Neural progenitor cell (in vitro differentiated cells): ENCODE results near the gene SNX22. TPM values are rescaled to one million over a fixed set of nuclear protein-coding genes. Genes with fewer than 3 reads are reported as not detected.

ENCODE experiments used
- DNase-seq: peaks from one replicate; pipeline ENCODE4 v3.0.0-alpha.2; 2016; ENCODE audit warnings: low spot score
- H2AFZ ChIP-seq: fragments of 200-600 bp; sonication (generic); replicated peaks from 2 replicates; pipeline ENCODE4 v1.6.1; 2016; ENCODE audit warnings: antibody characterized with exemption
- H3F3A ChIP-seq: fragments of 200-600 bp; sonication (generic); 2 replicates; pipeline ENCODE4 v1.6.1; 2016; ENCODE audit warnings: antibody characterized with exemption, low read depth
- H3K27ac ChIP-seq: fragments of 200-600 bp; sonication (generic); 2 replicates; pipeline ENCODE4 v1.5.1; 2016; ENCODE audit warnings: mild to moderate bottlenecking
- H3K27me3 ChIP-seq: fragments of 200-600 bp; sonication (generic); 2 replicates; pipeline ENCODE4 v1.6.1; 2016; ENCODE audit warnings: mild to moderate bottlenecking, moderate library complexity
- H3K36me3 ChIP-seq: fragments of 200-600 bp; sonication (generic); 2 replicates; pipeline ENCODE4 v1.5.1; 2016
- H3K4me1 ChIP-seq: fragments of 200-600 bp; sonication (generic); 2 replicates; pipeline ENCODE4 v1.6.1; 2016; ENCODE audit warnings: mixed run types
- H3K4me2 ChIP-seq: fragments of 200-600 bp; sonication (generic); 2 replicates; pipeline ENCODE4 v1.6.1; 2016
- H3K4me3 ChIP-seq: fragments of 200-600 bp; sonication (generic); 2 replicates; pipeline ENCODE4 v1.5.1; 2016
- H3K79me2 ChIP-seq: fragments of 200-600 bp; sonication (generic); 2 replicates; pipeline ENCODE4 v1.6.1; 2016; ENCODE audit warnings: low read depth
- H3K9ac ChIP-seq: fragments of 200-600 bp; sonication (generic); 2 replicates; pipeline ENCODE4 v1.6.1; 2016
- H3K9me3 ChIP-seq: fragments of 200-600 bp; sonication (generic); 2 replicates; pipeline ENCODE4 v1.5.1; 2016; ENCODE audit warnings: low read depth
- H4K20me1 ChIP-seq: fragments of 200-600 bp; sonication (generic); 2 replicates; pipeline ENCODE4 v1.6.1; 2016; ENCODE audit warnings: low read depth
- H3K27ac Mint-ChIP-seq: 3 replicates; pipeline ENCODE4 v1.8.0; 2021; ENCODE audit warnings: mixed read lengths
- H3K27me3 Mint-ChIP-seq: 2 replicates; pipeline ENCODE4 v1.8.0; 2022; ENCODE audit warnings: low read depth, mild to moderate bottlenecking, inconsistent platforms, moderate library complexity, mixed read lengths; ENCODE audit not compliant: insufficient read depth
- H3K36me3 Mint-ChIP-seq: 3 replicates; pipeline ENCODE4 v1.8.0; 2021; ENCODE audit warnings: mixed read lengths
- H3K4me1 Mint-ChIP-seq: 3 replicates; pipeline ENCODE4 v1.8.0; 2021; ENCODE audit warnings: mixed read lengths
- H3K4me3 Mint-ChIP-seq: 3 replicates; pipeline ENCODE4 v1.8.0; 2021; ENCODE audit warnings: mild to moderate bottlenecking, moderate library complexity, mixed read lengths
- H3K9me3 Mint-ChIP-seq: 3 replicates; pipeline ENCODE4 v1.8.0; 2020; ENCODE audit warnings: mixed read lengths
- CTCF ChIP-seq: fragments of 200-600 bp; sonication (generic); IDR thresholded peaks from 2 replicates; pipeline ENCODE4 v1.5.1; 2017; ENCODE audit warnings: antibody characterized with exemption, mild to moderate bottlenecking
- EZH2 ChIP-seq: fragments of 200-600 bp; sonication (generic); IDR thresholded peaks from 2 replicates; pipeline ENCODE4 v1.6.1; 2017; ENCODE audit warnings: antibody characterized with exemption, mild to moderate bottlenecking, moderate library complexity
- EZH2phosphoT487 ChIP-seq: fragments of 200-600 bp; sonication (generic); IDR thresholded peaks from 2 replicates; pipeline ENCODE4 v1.6.1; 2017; ENCODE audit warnings: antibody characterized with exemption
- total RNA-seq: library from RNA; depleted of rRNA; stranded (reverse); fragments of >200 nt; gene quantifications from 2 replicates; pipeline ENCODE4 v1.2.3, GENCODE V29; 2015; ENCODE audit warnings: low replicate concordance

SNX22 gene
- total RNA-seq, 1 donor from 2014 or later: 4.0 TPM

GRCh38 chr15:64136347-64136746 is 15.2 kb upstream of the SNX22 start:
- no peak overlapping the region for H3K4me3 ChIP-seq
- no peak overlapping the region for H3K4me3 Mint-ChIP-seq
- no peaks in the 10 kb centered on the region for H4K20me1 ChIP-seq
- no peak overlapping the region for H3K9ac ChIP-seq
- no peaks in the 10 kb centered on the region for H3K4me1 ChIP-seq
- no peaks in the 10 kb centered on the region for H3K9me3 ChIP-seq
- H3K4me1 Mint-ChIP-seq: no peaks in the 10 kb centered on the region
- no peak for DNase-seq
- peaks cover 34% of the 10 kb centered on the region for H3K36me3 Mint-ChIP-seq
- H3K27me3 Mint-ChIP-seq: peaks cover 6% of the 10 kb centered on the region
- no peak overlapping the region for H3K27ac Mint-ChIP-seq
- H3K9me3 Mint-ChIP-seq: no peaks in the 10 kb centered on the region
- no peaks in the 10 kb centered on the region for H3K36me3 ChIP-seq
- H3K27ac ChIP-seq: no peak overlapping the region
- H3K27me3 ChIP-seq: no peaks in the 10 kb centered on the region
- no peak for TF ChIP-seq EZH2
- no peak for TF ChIP-seq CTCF
- no peak for TF ChIP-seq EZH2phosphoT487
- H3K4me2 ChIP-seq: no peak overlapping the region
- H2AFZ ChIP-seq: no peak overlapping the region
- no peaks in the 10 kb centered on the region for H3K79me2 ChIP-seq
- no peaks in the 10 kb centered on the region for H3F3A ChIP-seq

GRCh38 chr15:64137226-64137833 is 14.2 kb upstream of the SNX22 start:
- no peak overlapping the region for H3K27ac ChIP-seq
- TF ChIP-seq EZH2 (no peak), EZH2phosphoT487 (no peak), CTCF (no peak)
- H3K36me3 ChIP-seq: no peaks in the 10 kb centered on the region

GRCh38 chr15:64138331-64138941 is 13.1 kb upstream of the SNX22 start:
- H3K27me3 ChIP-seq: no peaks in the 10 kb centered on the region
- no peaks in the 10 kb centered on the region for H4K20me1 ChIP-seq
- DNase-seq: no peak
- no peak overlapping the region for H3K27ac ChIP-seq
- H2AFZ ChIP-seq: no peak overlapping the region
- Mint-ChIP-seq H3K4me1 (no peaks in the 10 kb centered on the region), H3K9me3 (no peaks in the 10 kb centered on the region), H3K36me3 (peaks cover 25% of the 10 kb centered on the region), H3K27me3 (peaks cover 5% of the 10 kb centered on the region), H3K27ac (no peak overlapping the region), H3K4me3 (no peak overlapping the region)
- no peak overlapping the region for H3K4me3 ChIP-seq
- H3F3A ChIP-seq: no peaks in the 10 kb centered on the region
- H3K9ac ChIP-seq: no peak overlapping the region
- no peaks in the 10 kb centered on the region for H3K79me2 ChIP-seq
- TF ChIP-seq CTCF (no peak), EZH2phosphoT487 (no peak), EZH2 (no peak)
- H3K9me3 ChIP-seq: no peaks in the 10 kb centered on the region
- H3K36me3 ChIP-seq: no peaks in the 10 kb centered on the region
- no peak overlapping the region for H3K4me2 ChIP-seq
- no peaks in the 10 kb centered on the region for H3K4me1 ChIP-seq

More at GRCh38 chr15:64137226-64137833, 14.2 kb upstream of the SNX22 start:
- no peaks in the 10 kb centered on the region for H3K9me3 Mint-ChIP-seq
- H3K9me3 ChIP-seq: no peaks in the 10 kb centered on the region
- no peaks in the 10 kb centered on the region for H3K27me3 ChIP-seq
- no peak overlapping the region for H2AFZ ChIP-seq
- DNase-seq: no peak
- no peaks in the 10 kb centered on the region for H3K4me1 ChIP-seq
- H3F3A ChIP-seq: no peaks in the 10 kb centered on the region
- H4K20me1 ChIP-seq: no peaks in the 10 kb centered on the region
- H3K36me3 Mint-ChIP-seq: peaks cover 31% of the 10 kb centered on the region
- H3K9ac ChIP-seq: no peak overlapping the region
- no peak overlapping the region for H3K4me3 ChIP-seq
- no peaks in the 10 kb centered on the region for H3K4me1 Mint-ChIP-seq
- H3K27ac Mint-ChIP-seq: no peak overlapping the region
- no peak overlapping the region for H3K4me3 Mint-ChIP-seq
- peaks cover 5% of the 10 kb centered on the region for H3K27me3 Mint-ChIP-seq
- H3K79me2 ChIP-seq: no peaks in the 10 kb centered on the region
- no peak overlapping the region for H3K4me2 ChIP-seq
